ENCODE results near the gene SPEF2. TPM values are rescaled to one million over a fixed set of nuclear protein-coding genes. Genes with fewer than 3 reads are reported as not detected.

Gene SPEF2
- total RNA-seq, 1 experiment from 2014 or later = not detected

GRCh38 chr5:35755966-35756365 is 138.3 kb downstream of the SPEF2 start:
- H3K4me1 ChIP-seq (replicated peaks) = no peaks in the 10 kb centered on the region
- H3K4me3 ChIP-seq = no peak overlapping the region
- H3K27me3 ChIP-seq (replicated peaks) = 0 out of 2 replicates have a peak, but pooled peaks cover 5% of the 10 kb centered on the region
- H3K36me3 ChIP-seq = no peaks in the 10 kb centered on the region
- no peaks in the 10 kb centered on the region for H3K9me3 ChIP-seq (replicated peaks)
- H3K27ac ChIP-seq = no peak overlapping the region
- DNase-seq (ENCODE audit: low read depth in 1 of 2, low spot score in 2 of 2) = no peak

GRCh38 chr5:35758151-35758724 is 140.6 kb downstream of the SPEF2 start:
- Histone ChIP-seq H3K4me3 (no peak overlapping the region), H3K27me3 (replicated peaks) (0 out of 2 replicates have a peak, but pooled peaks cover 8% of the 10 kb centered on the region), H3K9me3 (replicated peaks) (no peaks in the 10 kb centered on the region), H3K4me1 (replicated peaks) (no peaks in the 10 kb centered on the region), H3K36me3 (no peaks in the 10 kb centered on the region), H3K27ac (no peak overlapping the region)
- DNase-seq (ENCODE audit: low read depth in 1 of 2, low spot score in 2 of 2) = no peak

GRCh38 chr5:35761541-35761940 is 143.9 kb downstream of the SPEF2 start:
- H3K4me3 ChIP-seq = no peak overlapping the region
- DNase-seq (ENCODE audit: low read depth in 1 of 2, low spot score in 2 of 2) = no peak
- H3K36me3 ChIP-seq = no peaks in the 10 kb centered on the region
- no peaks in the 10 kb centered on the region for H3K9me3 ChIP-seq (replicated peaks)
- no peak overlapping the region for H3K27ac ChIP-seq
- no peaks in the 10 kb centered on the region for H3K4me1 ChIP-seq (replicated peaks)
- H3K27me3 ChIP-seq (replicated peaks) = peaks cover 8% of the 10 kb centered on the region; the same call in 1 of the 2 replicates

GRCh38 chr5:35762368-35762767 is 144.7 kb downstream of the SPEF2 start:
- no peak for DNase-seq (ENCODE audit: low read depth in 1 of 2, low spot score in 2 of 2)
- no peaks in the 10 kb centered on the region for H3K4me1 ChIP-seq (replicated peaks)
- H3K4me3 ChIP-seq = no peak overlapping the region

GRCh38 chr5:35765921-35766320 is 148.3 kb downstream of the SPEF2 start:
- peaks cover 3% of the 10 kb centered on the region; the same call in 1 of the 2 replicates for H3K27me3 ChIP-seq (replicated peaks)
- no peak for DNase-seq (ENCODE audit: low read depth in 1 of 2, low spot score in 2 of 2)

More at GRCh38 chr5:35762368-35762767, 144.7 kb downstream of the SPEF2 start:
- no peak overlapping the region for H3K27ac ChIP-seq
- peaks cover 8% of the 10 kb centered on the region; the same call in 1 of the 2 replicates for H3K27me3 ChIP-seq (replicated peaks)
- no peaks in the 10 kb centered on the region for H3K36me3 ChIP-seq
- no peaks in the 10 kb centered on the region for H3K9me3 ChIP-seq (replicated peaks)

GRCh38 chr5:35771300-35771699 is 153.6 kb downstream of the SPEF2 start:
- H3K27me3 ChIP-seq (replicated peaks) = no peaks in the 10 kb centered on the region
- H3K9me3 ChIP-seq (replicated peaks) = no peaks in the 10 kb centered on the region
- no peaks in the 10 kb centered on the region for H3K4me1 ChIP-seq (replicated peaks)
- no peak overlapping the region for H3K27ac ChIP-seq
- no peak for DNase-seq (ENCODE audit: low read depth in 1 of 2, low spot score in 2 of 2)
- no peaks in the 10 kb centered on the region for H3K36me3 ChIP-seq
- H3K4me3 ChIP-seq = no peak overlapping the region

More at GRCh38 chr5:35765921-35766320, 148.3 kb downstream of the SPEF2 start:
- no peaks in the 10 kb centered on the region for H3K4me1 ChIP-seq (replicated peaks)
- H3K36me3 ChIP-seq = no peaks in the 10 kb centered on the region
- H3K4me3 ChIP-seq = no peak overlapping the region
- H3K9me3 ChIP-seq (replicated peaks) = no peaks in the 10 kb centered on the region
- no peak overlapping the region for H3K27ac ChIP-seq

- H3K27ac ChIP-seq = no peak overlapping the region
- no peak for DNase-seq (ENCODE audit: low read depth in 1 of 2, low spot score in 2 of 2)
These were observed 154.2 kb downstream of the SPEF2 start for GRCh38 chr5:35771839-35772238.

GRCh38 chr5:35773967-35774366 is 156.3 kb downstream of the SPEF2 start:
- Histone ChIP-seq H3K4me3 (no peak overlapping the region), H3K4me1 (replicated peaks) (no peaks in the 10 kb centered on the region), H3K36me3 (no peaks in the 10 kb centered on the region), H3K9me3 (replicated peaks) (no peaks in the 10 kb centered on the region), H3K27ac (no peak overlapping the region), H3K27me3 (replicated peaks) (no peaks in the 10 kb centered on the region)
- DNase-seq (ENCODE audit: low read depth in 1 of 2, low spot score in 2 of 2) = no peak

More at GRCh38 chr5:35771839-35772238, 154.2 kb downstream of the SPEF2 start:
- no peaks in the 10 kb centered on the region for H3K36me3 ChIP-seq
- no peaks in the 10 kb centered on the region for H3K27me3 ChIP-seq (replicated peaks)
- H3K4me1 ChIP-seq (replicated peaks) = no peaks in the 10 kb centered on the region
- H3K9me3 ChIP-seq (replicated peaks) = no peaks in the 10 kb centered on the region
- H3K4me3 ChIP-seq = no peak overlapping the region

GRCh38 chr5:35776757-35777156 is 159.1 kb downstream of the SPEF2 start:
- no peaks in the 10 kb centered on the region for H3K36me3 ChIP-seq
- H3K9me3 ChIP-seq (replicated peaks) = no peaks in the 10 kb centered on the region
- DNase-seq (ENCODE audit: low read depth in 1 of 2, low spot score in 2 of 2) = no peak
- no peak overlapping the region for H3K4me3 ChIP-seq
- H3K27ac ChIP-seq = no peak overlapping the region
- H3K27me3 ChIP-seq (replicated peaks) = no peaks in the 10 kb centered on the region
- no peaks in the 10 kb centered on the region for H3K4me1 ChIP-seq (replicated peaks)

- Histone ChIP-seq H3K9me3 (replicated peaks) (no peaks in the 10 kb centered on the region), H3K36me3 (no peaks in the 10 kb centered on the region), H3K27me3 (replicated peaks) (no peaks in the 10 kb centered on the region), H3K4me1 (replicated peaks) (no peaks in the 10 kb centered on the region), H3K27ac (no peak overlapping the region), H3K4me3 (no peak overlapping the region)
- peak; percentile 59 to 73 for DNase-seq (ENCODE audit: low read depth in 1 of 2, low spot score in 2 of 2)
These were observed 159.9 kb downstream of the SPEF2 start for GRCh38 chr5:35777358-35778087.

- no peaks in the 10 kb centered on the region for H3K36me3 ChIP-seq
- DNase-seq (ENCODE audit: low read depth in 1 of 2, low spot score in 2 of 2) = no peak
- peaks cover 3% of the 10 kb centered on the region; the same call in 1 of the 2 replicates for H3K27me3 ChIP-seq (replicated peaks)
- no peaks in the 10 kb centered on the region for H3K9me3 ChIP-seq (replicated peaks)
- no peak overlapping the region for H3K27ac ChIP-seq
- no peaks in the 10 kb centered on the region for H3K4me1 ChIP-seq (replicated peaks)
- no peak overlapping the region for H3K4me3 ChIP-seq
These were observed 160.7 kb downstream of the SPEF2 start for GRCh38 chr5:35778259-35778769.

- Histone ChIP-seq H3K9me3 (replicated peaks) (no peaks in the 10 kb centered on the region), H3K4me1 (replicated peaks) (no peaks in the 10 kb centered on the region), H3K4me3 (no peak overlapping the region), H3K36me3 (no peaks in the 10 kb centered on the region), H3K27me3 (replicated peaks) (peaks cover 6% of the 10 kb centered on the region; the same call in 1 of the 2 replicates), H3K27ac (no peak overlapping the region)
- no peak for DNase-seq (ENCODE audit: low read depth in 1 of 2, low spot score in 2 of 2)
These were observed 162.6 kb downstream of the SPEF2 start for GRCh38 chr5:35780236-35780635.

- peaks cover 6% of the 10 kb centered on the region; the same call in 1 of the 2 replicates for H3K27me3 ChIP-seq (replicated peaks)
- H3K9me3 ChIP-seq (replicated peaks) = no peaks in the 10 kb centered on the region
- no peaks in the 10 kb centered on the region for H3K36me3 ChIP-seq
- no peak overlapping the region for H3K4me3 ChIP-seq
- no peak for DNase-seq (ENCODE audit: low read depth in 1 of 2, low spot score in 2 of 2)
- no peaks in the 10 kb centered on the region for H3K4me1 ChIP-seq (replicated peaks)
- no peak overlapping the region for H3K27ac ChIP-seq
These were observed 163.6 kb downstream of the SPEF2 start for GRCh38 chr5:35781181-35781790.

- Histone ChIP-seq H3K9me3 (replicated peaks) (no peaks in the 10 kb centered on the region), H3K4me3 (no peak overlapping the region), H3K27me3 (replicated peaks) (peaks cover 9% of the 10 kb centered on the region), H3K36me3 (no peaks in the 10 kb centered on the region), H3K27ac (no peak overlapping the region), H3K4me1 (replicated peaks) (no peaks in the 10 kb centered on the region)
- DNase-seq (ENCODE audit: low read depth in 1 of 2, low spot score in 2 of 2) = no peak
These were observed 165.9 kb downstream of the SPEF2 start for GRCh38 chr5:35783551-35783950.
